ENCODE data around the gene PPP2R2C. TPM values are rescaled to one million over a fixed set of nuclear protein-coding genes. Genes with fewer than 3 reads are reported as not detected.

PPP2R2C gene
- total and polyA plus RNA-seq, 10 of the 15 experiments (the other 5 are each of a cell fraction or from before 2014, with no cell fraction given) = 0.13 to 0.15 TPM; not detected in 8

GRCh38 chr4:6334203-6334887 is 138.1 kb downstream of the PPP2R2C start:
- Histone ChIP-seq H3K4me1 (ENCODE audit: control insufficient read depth, insufficient read depth, low read length) (no peaks in the 10 kb centered on the region; the same call in 1 of the 2 replicates), H3K79me2 (ENCODE audit: control insufficient read depth, insufficient read depth, low read length) (no peaks in the 10 kb centered on the region), H3K4me3 (no peak overlapping the region), H3K9me3 (replicated peaks; ENCODE audit: control insufficient read depth, insufficient read depth, low read length) (no peaks in the 10 kb centered on the region; the same call in 2 of the 3 replicates), H3K9ac (ENCODE audit: control insufficient read depth, insufficient read depth, low read length) (no peak overlapping the region), H3K27me3 (replicated peaks in 1 of 2; ENCODE audit: control insufficient read depth in 2 of 2, insufficient read depth in 2 of 2, low read length in 1 of 2) (no peaks in the 10 kb centered on the region; a peak in 2 of 4 replicates), H4K20me1 (ENCODE audit: control insufficient read depth, insufficient read depth) (no peaks in the 10 kb centered on the region), H3K4me2 (ENCODE audit: control insufficient read depth, insufficient read depth) (no peak overlapping the region), H2AFZ (ENCODE audit: control insufficient read depth, low read depth, low read length) (no peak overlapping the region), H3K27ac (ENCODE audit: control insufficient read depth, insufficient read depth) (no peak overlapping the region), H3K36me3 (ENCODE audit: control insufficient read depth in 2 of 2, insufficient read depth in 2 of 2, low read length in 1 of 2) (no peaks in the 10 kb centered on the region)
- intact Hi-C loops (cut with micrococcal nuclease; ENCODE audit: unreplicated experiment) (no loop called here), in situ Hi-C loops (cut with MboI) (no loop called here)
- no TSS peak for BruUV-seq (replicated peaks)
- 20% methylated on average over 5 of the region's 5 CpGs for WGBS (ENCODE audit: insufficient coverage, insufficient replicate concordance, low lambda C conversion rate, missing lambda C conversion rate)
- TF ChIP-seq, protein P1, sequence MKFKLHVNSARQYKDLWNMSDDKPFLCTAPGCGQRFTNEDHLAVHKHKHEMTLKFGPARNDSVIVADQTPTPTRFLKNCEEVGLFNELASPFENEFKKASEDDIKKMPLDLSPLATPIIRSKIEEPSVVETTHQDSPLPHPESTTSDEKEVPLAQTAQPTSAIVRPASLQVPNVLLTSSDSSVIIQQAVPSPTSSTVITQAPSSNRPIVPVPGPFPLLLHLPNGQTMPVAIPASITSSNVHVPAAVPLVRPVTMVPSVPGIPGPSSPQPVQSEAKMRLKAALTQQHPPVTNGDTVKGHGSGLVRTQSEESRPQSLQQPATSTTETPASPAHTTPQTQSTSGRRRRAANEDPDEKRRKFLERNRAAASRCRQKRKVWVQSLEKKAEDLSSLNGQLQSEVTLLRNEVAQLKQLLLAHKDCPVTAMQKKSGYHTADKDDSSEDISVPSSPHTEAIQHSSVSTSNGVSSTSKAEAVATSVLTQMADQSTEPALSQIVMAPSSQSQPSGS (IDR thresholded peaks at IDR 0.05; ENCODE audit: low read length) = no peak
- TF ChIP-seq, protein P2, sequence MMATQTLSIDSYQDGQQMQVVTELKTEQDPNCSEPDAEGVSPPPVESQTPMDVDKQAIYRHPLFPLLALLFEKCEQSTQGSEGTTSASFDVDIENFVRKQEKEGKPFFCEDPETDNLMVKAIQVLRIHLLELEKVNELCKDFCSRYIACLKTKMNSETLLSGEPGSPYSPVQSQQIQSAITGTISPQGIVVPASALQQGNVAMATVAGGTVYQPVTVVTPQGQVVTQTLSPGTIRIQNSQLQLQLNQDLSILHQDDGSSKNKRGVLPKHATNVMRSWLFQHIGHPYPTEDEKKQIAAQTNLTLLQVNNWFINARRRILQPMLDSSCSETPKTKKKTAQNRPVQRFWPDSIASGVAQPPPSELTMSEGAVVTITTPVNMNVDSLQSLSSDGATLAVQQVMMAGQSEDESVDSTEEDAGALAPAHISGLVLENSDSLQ (IDR thresholded peaks at IDR 0.05) = 0 out of 2 replicates have a peak, but pooled peaks have one; percentile 15
- POLR2A ChIA-PET = no interaction called here
- DNase-seq (ENCODE audit: low read depth, low spot score) = no peak
- no peak for ATAC-seq
- SMC1A ChIA-PET (ENCODE audit: uncharacterized antibody, unreplicated experiment) = interaction anchor here (1.0 kb wide), 1 partner anchor 83 kb away, joined by 3 read pairs; no protein-coding TSS in a partner anchor
- CTCF ChIA-PET = interaction anchor here (1.0 to 20.1 kb wide), 4 partner anchors 9 to 337 kb away, joined by 3 to 469 read pairs (median 22); no protein-coding TSS in a partner anchor
- RAD21 ChIA-PET (ENCODE audit: unreplicated experiment) = interaction anchor here (8.5 kb wide), 1 partner anchor 84 kb away, joined by 222 read pairs; no protein-coding TSS in a partner anchor
- no peak for FAIRE-seq

Data from GM12878 (cell line).